Astrocyte of the cerebellum (primary cell): ENCODE measurements around the gene GGCX.

Experiments
- DNase-seq: peaks from one replicate; pipeline ENCODE4 v3.0.0-alpha.2; 2011; ENCODE audit warnings: low read depth
- H3K4me3 ChIP-seq: 2 replicates; pipeline ENCODE4 v1.5.1; 2011; ENCODE audit warnings: mild to moderate bottlenecking, low read depth, low read length, moderate library complexity
- in situ Hi-C: cut with HindIII; loops from 2 replicates; pipeline ENCODE4 v1.10.0; 2017; ENCODE audit warnings: low sequenced_read_pairs
- TF ChIP-seq, protein P1 (sequence below): IDR thresholded peaks from 2 replicates; pipeline ENCODE4 v1.5.1; 2012; ENCODE audit warnings: low read length, low read depth, moderate library complexity, mild to moderate bottlenecking; ENCODE audit errors: missing control alignments

The GGCX gene

DNA sequence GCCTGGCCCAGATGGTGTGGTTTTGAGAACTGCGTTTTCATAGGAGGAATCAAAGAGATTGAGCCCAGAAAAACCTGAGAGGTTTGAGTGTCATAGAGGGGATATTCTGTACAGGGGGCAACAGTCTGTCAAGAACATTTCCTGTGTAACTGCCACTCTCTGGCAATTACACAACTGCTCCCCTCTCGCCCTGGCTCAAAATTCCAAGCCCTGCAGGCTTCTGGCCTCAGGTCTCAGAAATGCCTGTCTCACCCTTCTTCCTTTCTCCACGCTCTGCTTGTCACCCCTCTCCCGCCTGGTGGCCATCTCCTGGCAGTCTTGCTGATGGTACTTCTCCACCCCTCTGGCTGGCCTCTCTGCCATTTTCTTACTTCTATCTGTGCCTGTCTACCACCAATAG is 26.9 kb upstream of the GGCX start:
- H3K4me3 ChIP-seq = no peak overlapping the region
- no peak for DNase-seq
- in situ Hi-C loops = no loop called here
- TF ChIP-seq, protein P1, sequence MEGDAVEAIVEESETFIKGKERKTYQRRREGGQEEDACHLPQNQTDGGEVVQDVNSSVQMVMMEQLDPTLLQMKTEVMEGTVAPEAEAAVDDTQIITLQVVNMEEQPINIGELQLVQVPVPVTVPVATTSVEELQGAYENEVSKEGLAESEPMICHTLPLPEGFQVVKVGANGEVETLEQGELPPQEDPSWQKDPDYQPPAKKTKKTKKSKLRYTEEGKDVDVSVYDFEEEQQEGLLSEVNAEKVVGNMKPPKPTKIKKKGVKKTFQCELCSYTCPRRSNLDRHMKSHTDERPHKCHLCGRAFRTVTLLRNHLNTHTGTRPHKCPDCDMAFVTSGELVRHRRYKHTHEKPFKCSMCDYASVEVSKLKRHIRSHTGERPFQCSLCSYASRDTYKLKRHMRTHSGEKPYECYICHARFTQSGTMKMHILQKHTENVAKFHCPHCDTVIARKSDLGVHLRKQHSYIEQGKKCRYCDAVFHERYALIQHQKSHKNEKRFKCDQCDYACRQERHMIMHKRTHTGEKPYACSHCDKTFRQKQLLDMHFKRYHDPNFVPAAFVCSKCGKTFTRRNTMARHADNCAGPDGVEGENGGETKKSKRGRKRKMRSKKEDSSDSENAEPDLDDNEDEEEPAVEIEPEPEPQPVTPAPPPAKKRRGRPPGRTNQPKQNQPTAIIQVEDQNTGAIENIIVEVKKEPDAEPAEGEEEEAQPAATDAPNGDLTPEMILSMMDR = no peak

DNA sequence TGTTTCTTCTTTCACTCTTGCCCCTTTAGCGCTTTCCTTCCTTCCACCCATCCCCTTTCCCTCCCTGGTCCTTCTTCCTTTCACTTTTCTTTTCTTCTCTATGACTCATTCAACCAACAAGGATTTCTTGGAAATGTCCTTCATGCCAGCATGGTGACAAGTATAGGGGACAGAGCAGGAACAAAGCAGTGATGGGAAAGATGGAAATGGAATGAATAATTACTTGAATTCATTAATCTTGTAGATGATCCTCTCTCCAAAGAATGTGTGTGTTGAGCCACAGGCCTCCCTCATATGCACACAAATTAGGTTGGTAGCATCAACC is 24.4 kb upstream of the GGCX start:
- DNase-seq = peak; percentile 27
- H3K4me3 ChIP-seq = peak overlapping the region; percentile 53
- in situ Hi-C loops = no loop called here
- TF ChIP-seq, protein P1 = no peak

GRCh38 chr2:85584857-85585780 is 23.8 kb upstream of the GGCX start:
- in situ Hi-C loops = no loop called here
- TF ChIP-seq, protein P1 = no peak
- no peak for DNase-seq
- peak overlapping the region; percentile 53 for H3K4me3 ChIP-seq

GRCh38 chr2:85584354-85584856 is 23.1 kb upstream of the GGCX start, which contains the start of gene VAMP5:
Gene VAMP5, plus strand, starts transcription at chr2:85584431. Its CDS starts 60 bp downstream, at chr2:85584491.
- DNase-seq = no peak
- in situ Hi-C loops = no loop called here
- H3K4me3 ChIP-seq = peak within 1 kb of the TSS; percentile 53

DNA sequence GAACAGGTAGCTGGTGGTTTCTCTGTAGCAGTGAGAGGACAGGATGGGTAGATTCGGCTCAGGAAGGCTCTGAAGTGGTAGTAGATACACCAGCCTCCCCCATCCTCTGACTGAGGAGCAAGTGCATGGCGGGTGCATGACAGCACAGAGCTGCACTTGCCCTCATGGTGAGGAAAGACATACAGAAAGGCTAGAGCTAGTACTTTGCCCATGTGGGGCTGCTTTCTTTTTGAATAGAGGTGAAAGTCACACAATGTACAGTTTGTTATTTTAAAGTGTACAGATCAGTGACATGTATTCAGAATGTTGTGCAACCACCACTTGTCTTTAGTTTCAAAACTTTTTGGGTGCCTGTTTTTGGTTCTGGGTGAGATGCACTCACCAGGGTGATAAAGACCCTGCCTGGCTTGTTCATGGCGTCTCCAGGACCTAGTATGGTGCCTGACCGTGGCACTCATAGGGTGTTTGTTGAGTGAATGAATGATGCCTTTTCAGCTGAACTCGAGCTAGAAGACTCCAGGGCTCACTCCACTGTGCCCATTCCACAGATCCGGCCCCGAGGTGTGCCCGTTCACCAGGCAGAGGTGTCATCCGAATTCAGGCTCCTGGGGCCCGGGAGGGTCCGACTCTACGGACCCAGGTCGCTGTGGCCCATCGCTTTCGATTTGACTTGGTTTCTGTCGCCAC is 22.5 kb upstream of the GGCX start:
- TF ChIP-seq, protein P1 = no peak
- peak overlapping the region; percentile 53 for H3K4me3 ChIP-seq
- in situ Hi-C loops = no loop called here
- no peak for DNase-seq

More at GRCh38 chr2:85584354-85584856, 23.1 kb upstream of the GGCX start, which contains the start of gene VAMP5:
- TF ChIP-seq, protein P1 = no peak

DNA sequence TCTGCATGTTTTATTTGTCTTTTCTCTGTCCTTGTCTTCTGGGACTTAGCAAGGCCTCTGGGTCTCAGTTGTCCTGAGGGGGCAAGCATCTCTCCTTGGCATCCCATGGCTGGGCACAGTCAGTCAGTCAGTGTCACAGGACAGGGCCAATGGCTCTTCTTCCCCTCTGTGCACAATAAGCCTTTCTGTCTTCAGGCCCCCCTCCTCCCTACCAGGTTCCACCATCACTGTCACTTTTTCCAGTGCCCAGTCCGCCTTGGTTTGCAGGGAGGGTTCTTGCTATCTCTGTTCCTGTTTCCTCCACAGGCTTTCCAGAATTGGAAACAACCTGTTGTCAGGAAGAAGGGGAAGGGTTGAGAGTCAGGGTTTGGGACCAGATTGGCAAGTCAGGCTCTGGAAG is 21.2 kb upstream of the GGCX start:
- TF ChIP-seq, protein P1 = no peak
- in situ Hi-C loops = no loop called here
- no peak overlapping the region for H3K4me3 ChIP-seq
- no peak for DNase-seq
